Brain microvascular endothelial cell (primary cell): Measurements from ENCODE around the gene CLDN14.

Experiments used
- DNase-seq: peaks from one replicate; pipeline ENCODE4 v3.0.0-alpha.2; 2020
- H3K27ac ChIP-seq: fragments of 250-450 bp; sonication (Bioruptor Pico); 2 replicates; pipeline ENCODE4 v1.5.1; 2020; ENCODE audit warnings: mild to moderate bottlenecking, moderate library complexity
- H3K27me3 ChIP-seq: fragments of 250-450 bp; sonication (Bioruptor Pico); replicated peaks from 2 replicates; pipeline ENCODE4 v1.5.1; 2020; ENCODE audit warnings: mild to moderate bottlenecking
- H3K36me3 ChIP-seq: fragments of 250-450 bp; sonication (Bioruptor Pico); replicated peaks from 2 replicates; pipeline ENCODE4 v1.5.1; 2020; ENCODE audit warnings: mild to moderate bottlenecking
- H3K4me3 ChIP-seq: 2 replicates; pipeline ENCODE4 v1.5.1; 2011; ENCODE audit warnings: low read depth, mild to moderate bottlenecking, control low read depth, low read length, moderate library complexity
- CTCF ChIP-seq: IDR thresholded peaks from 2 replicates; pipeline ENCODE4 v1.5.1; 2011; ENCODE audit warnings: low read depth, mild to moderate bottlenecking, moderate library complexity, low read length, control low read depth, inconsistent platforms; ENCODE audit errors: missing control alignments
- in situ Hi-C: cut with HindIII; loops from 2 replicates; pipeline ENCODE4 v1.10.0; 2017; ENCODE audit warnings: low sequenced_read_pairs, low pct_ligation_motif_present

Gene CLDN14

GRCh38 chr21:36512971-36513370, 33.0 kb upstream of the CLDN14 start:
- TF ChIP-seq CTCF, result no peak
- no peak for DNase-seq
- in situ Hi-C loops, result no loop called here
- peaks cover 2% of the 10 kb centered on the region for H3K27me3 ChIP-seq
- no peaks in the 10 kb centered on the region for H3K36me3 ChIP-seq
- H3K27ac ChIP-seq, result no peak overlapping the region
- no peak overlapping the region for H3K4me3 ChIP-seq

GRCh38 chr21:36511484-36512220, 31.7 kb upstream of the CLDN14 start:
- peaks cover 2% of the 10 kb centered on the region for H3K27me3 ChIP-seq
- DNase-seq, result no peak
- no peak for TF ChIP-seq CTCF
- in situ Hi-C loops, result no loop called here
- no peak overlapping the region for H3K27ac ChIP-seq
- H3K4me3 ChIP-seq, result no peak overlapping the region
- H3K36me3 ChIP-seq, result no peaks in the 10 kb centered on the region

GRCh38 chr21:36510911-36511310, 31.0 kb upstream of the CLDN14 start:
- no peak overlapping the region for H3K4me3 ChIP-seq
- H3K27me3 ChIP-seq, result peaks cover 2% of the 10 kb centered on the region
- in situ Hi-C loops, result no loop called here
- DNase-seq, result no peak
- H3K27ac ChIP-seq, result no peak overlapping the region
- H3K36me3 ChIP-seq, result no peaks in the 10 kb centered on the region
- TF ChIP-seq CTCF, result no peak

- in situ Hi-C loops, result no loop called here
- peaks cover 2% of the 10 kb centered on the region for H3K27me3 ChIP-seq
- DNase-seq, result no peak
- no peak overlapping the region for H3K4me3 ChIP-seq
- TF ChIP-seq CTCF, result no peak
- H3K27ac ChIP-seq, result no peak overlapping the region
- no peaks in the 10 kb centered on the region for H3K36me3 ChIP-seq
Measured at GRCh38 chr21:36509973-36510664, 30.2 kb upstream of the CLDN14 start.

- no peak overlapping the region for H3K27ac ChIP-seq
- no peak overlapping the region for H3K4me3 ChIP-seq
- no peaks in the 10 kb centered on the region for H3K36me3 ChIP-seq
- in situ Hi-C loops, result no loop called here
- DNase-seq, result no peak
- H3K27me3 ChIP-seq, result no peaks in the 10 kb centered on the region
- no peak for TF ChIP-seq CTCF
Measured at GRCh38 chr21:36508948-36509347, 29.0 kb upstream of the CLDN14 start.
